GM12865 (cell line): ENCODE data around the gene KCNAB1.
"Not testable (repeated sequence)": the region's sequence is repeated elsewhere in the genome, so short reads cannot be mapped to it uniquely, and the experiment has no call there.

Experiments used
- DNase-seq: peaks from one replicate; pipeline ENCODE4 v3.0.0; 2010; ENCODE audit warnings: low read depth
- H3K4me3 ChIP-seq: 2 replicates; pipeline ENCODE4 v1.5.1; 2011; ENCODE audit warnings: mild to moderate bottlenecking, low read depth, low read length, control low read depth
- TF ChIP-seq, protein P1 (sequence below): IDR thresholded peaks from 2 replicates; pipeline ENCODE4 v1.5.1; 2011; ENCODE audit warnings: low read length, control low read depth, low read depth, inconsistent platforms; ENCODE audit not compliant: insufficient read depth; ENCODE audit errors: missing control alignments

Gene KCNAB1

DNA sequence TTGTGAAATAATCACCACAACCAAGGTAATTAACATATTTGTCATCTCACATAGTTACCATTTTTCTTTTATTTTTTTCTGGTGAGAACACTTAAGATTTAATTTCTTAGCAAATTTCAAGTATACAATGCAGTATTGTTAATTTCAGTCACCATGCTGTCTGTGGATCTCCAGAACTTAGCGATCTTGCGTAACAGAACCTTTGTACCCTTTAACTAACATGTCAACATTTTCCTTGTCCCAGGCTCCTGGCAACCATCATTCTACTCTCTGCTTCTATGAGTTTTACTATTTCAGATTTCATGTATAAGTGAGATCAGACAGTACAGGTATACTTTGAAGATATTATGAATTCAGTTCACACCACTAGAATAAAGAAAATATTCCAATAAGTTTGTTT, 154.4 kb downstream of the KCNAB1 start:
- no peak overlapping the region for H3K4me3 ChIP-seq
- no peak for DNase-seq
- TF ChIP-seq, protein P1, sequence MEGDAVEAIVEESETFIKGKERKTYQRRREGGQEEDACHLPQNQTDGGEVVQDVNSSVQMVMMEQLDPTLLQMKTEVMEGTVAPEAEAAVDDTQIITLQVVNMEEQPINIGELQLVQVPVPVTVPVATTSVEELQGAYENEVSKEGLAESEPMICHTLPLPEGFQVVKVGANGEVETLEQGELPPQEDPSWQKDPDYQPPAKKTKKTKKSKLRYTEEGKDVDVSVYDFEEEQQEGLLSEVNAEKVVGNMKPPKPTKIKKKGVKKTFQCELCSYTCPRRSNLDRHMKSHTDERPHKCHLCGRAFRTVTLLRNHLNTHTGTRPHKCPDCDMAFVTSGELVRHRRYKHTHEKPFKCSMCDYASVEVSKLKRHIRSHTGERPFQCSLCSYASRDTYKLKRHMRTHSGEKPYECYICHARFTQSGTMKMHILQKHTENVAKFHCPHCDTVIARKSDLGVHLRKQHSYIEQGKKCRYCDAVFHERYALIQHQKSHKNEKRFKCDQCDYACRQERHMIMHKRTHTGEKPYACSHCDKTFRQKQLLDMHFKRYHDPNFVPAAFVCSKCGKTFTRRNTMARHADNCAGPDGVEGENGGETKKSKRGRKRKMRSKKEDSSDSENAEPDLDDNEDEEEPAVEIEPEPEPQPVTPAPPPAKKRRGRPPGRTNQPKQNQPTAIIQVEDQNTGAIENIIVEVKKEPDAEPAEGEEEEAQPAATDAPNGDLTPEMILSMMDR: no peak

GRCh38 chr3:156284637-156285036, 164.3 kb downstream of the KCNAB1 start:
- not testable (repeated sequence) for DNase-seq

GRCh38 chr3:156285626-156286025, 165.2 kb downstream of the KCNAB1 start:
- TF ChIP-seq, protein P1: no peak
- H3K4me3 ChIP-seq: no peak overlapping the region
- no peak for DNase-seq

More at GRCh38 chr3:156284637-156285036, 164.3 kb downstream of the KCNAB1 start:
- H3K4me3 ChIP-seq: not testable (repeated sequence)

DNA sequence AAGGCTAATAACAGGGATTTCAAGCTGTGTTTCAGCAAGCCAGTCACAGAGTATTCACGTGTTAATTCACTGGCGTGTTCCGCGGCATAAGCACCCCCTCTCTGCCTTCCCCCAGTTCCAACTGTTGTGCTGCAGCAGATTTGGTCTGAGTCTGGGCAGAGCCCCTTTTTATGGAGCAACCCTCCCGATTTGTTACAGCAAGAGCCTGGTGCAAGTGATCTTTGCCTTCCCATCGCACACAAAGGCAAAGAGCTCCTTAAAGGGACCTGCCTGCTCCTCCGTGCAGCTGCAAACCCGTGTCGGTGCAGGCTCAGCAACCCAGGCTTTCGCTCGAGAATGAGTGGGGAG, 170.5 kb downstream of the KCNAB1 start:
- TF ChIP-seq, protein P1: no peak
- DNase-seq: no peak
- H3K4me3 ChIP-seq: no peak overlapping the region

DNA sequence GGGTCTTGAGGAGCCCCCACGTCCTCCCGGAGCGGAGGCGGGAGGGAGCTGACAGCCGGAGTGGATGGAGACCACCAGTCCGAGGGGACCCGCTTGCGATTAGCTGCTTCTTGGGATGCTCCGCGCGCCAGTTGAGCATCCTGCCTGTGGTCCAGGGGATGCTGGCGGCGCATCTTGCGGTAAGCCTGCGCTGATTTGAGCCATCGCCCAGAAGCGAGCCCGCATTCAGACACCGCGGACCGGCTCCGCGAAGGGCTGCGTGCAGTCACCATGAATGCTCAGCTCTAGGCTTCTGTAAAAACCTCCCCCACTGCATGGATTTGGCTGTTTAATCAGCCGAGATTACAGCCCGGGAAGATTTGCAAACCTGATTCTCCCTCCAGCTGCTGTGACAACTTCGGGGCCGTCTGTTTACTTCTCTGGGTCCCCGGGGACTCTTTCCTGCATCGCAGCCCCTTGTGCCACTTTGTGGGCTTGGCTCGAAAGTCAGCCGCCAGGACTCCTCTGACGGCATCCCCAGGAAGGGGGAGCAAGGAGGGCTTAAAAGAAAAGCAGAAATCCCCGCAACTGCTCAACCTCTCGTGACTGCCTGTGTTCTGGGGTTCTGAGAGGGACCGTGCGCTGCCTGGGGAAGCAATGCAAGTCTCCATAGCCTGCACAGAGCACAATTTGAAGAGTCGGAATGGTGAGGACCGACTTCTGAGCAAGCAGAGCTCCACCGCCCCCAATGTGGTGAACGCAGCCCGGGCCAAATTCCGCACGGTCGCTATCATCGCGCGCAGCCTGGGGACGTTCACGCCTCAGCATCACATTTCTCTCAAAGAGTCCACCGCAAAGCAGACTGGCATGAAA, 171.1 kb downstream of the KCNAB1 start:
- no peak overlapping the region for H3K4me3 ChIP-seq
- DNase-seq: no peak
- TF ChIP-seq, protein P1: no peak

GRCh38 chr3:156293566-156293965, 173.2 kb downstream of the KCNAB1 start:
- no peak overlapping the region for H3K4me3 ChIP-seq
- TF ChIP-seq, protein P1: no peak
- DNase-seq: no peak

- TF ChIP-seq, protein P1: no peak
- no peak for DNase-seq
- H3K4me3 ChIP-seq: no peak overlapping the region
Measured at GRCh38 chr3:156297582-156297981, 177.2 kb downstream of the KCNAB1 start.
